Nephron (organoid): ENCODE measurements around the gene RXRA.

Experiments
- H3K27ac Mint-ChIP-seq, 3 experiments: 2 replicates each; pipeline ENCODE4 v1.8.0; 2020; ENCODE audit warnings: mixed read lengths in 3 of 3, mild to moderate bottlenecking in 2 of 3, moderate library complexity in 1 of 3
- H3K27me3 Mint-ChIP-seq: 2 replicates; pipeline ENCODE4 v1.8.0; 2021; ENCODE audit warnings: low read depth, mild to moderate bottlenecking, moderate library complexity, mixed read lengths
- H3K36me3 Mint-ChIP-seq: 2 replicates; pipeline ENCODE4 v1.8.0; 2020; ENCODE audit warnings: low read depth, mixed read lengths
- H3K4me1 Mint-ChIP-seq: 2 replicates; pipeline ENCODE4 v1.8.0; 2020; ENCODE audit warnings: mixed read lengths
- H3K4me3 Mint-ChIP-seq, 3 experiments: 2 replicates each; pipeline ENCODE4 v1.8.0; 2020; ENCODE audit warnings: mild to moderate bottlenecking in 3 of 3, mixed read lengths in 3 of 3, moderate library complexity in 2 of 3
- H3K9me3 Mint-ChIP-seq: 2 replicates; pipeline ENCODE4 v1.8.0; 2020; ENCODE audit warnings: mixed read lengths
- CTCF ChIP-seq, 3 experiments: fragments of 200-600 bp; sonication (generic); IDR thresholded peaks; one replicate each; pipeline ENCODE4 v1.5.0; 2021; ENCODE audit warnings: antibody characterized with exemption in 3 of 3; ENCODE audit not compliant: unreplicated experiment in 3 of 3

The RXRA gene

GRCh38 chr9:134436379-134436762 is 110.1 kb downstream of the RXRA start:
- H3K27me3 Mint-ChIP-seq = peaks cover 7% of the 10 kb centered on the region
- peaks cover 9% of the 10 kb centered on the region for H3K36me3 Mint-ChIP-seq
- peak overlapping the region; percentile 86 to 98 (median 97) for H3K27ac Mint-ChIP-seq
- H3K9me3 Mint-ChIP-seq = no peaks in the 10 kb centered on the region
- H3K4me1 Mint-ChIP-seq = peaks cover 50% of the 10 kb centered on the region
- TF ChIP-seq CTCF (IDR thresholded peaks at IDR 0.05; ENCODE audit: unreplicated experiment in 3 of 3) = no peak
- peak overlapping the region; percentile 43 to 67 (median 49) for H3K4me3 Mint-ChIP-seq

GRCh38 chr9:134436911-134437310 is 110.7 kb downstream of the RXRA start:
- Mint-ChIP-seq H3K27ac (peak overlapping the region; percentile 86 to 98 (median 97)), H3K4me3 (peak overlapping the region; percentile 21 to 67 (median 43)), H3K4me1 (peaks cover 55% of the 10 kb centered on the region), H3K9me3 (no peaks in the 10 kb centered on the region), H3K36me3 (peaks cover 9% of the 10 kb centered on the region), H3K27me3 (peaks cover 9% of the 10 kb centered on the region)
- TF ChIP-seq CTCF (IDR thresholded peaks at IDR 0.05; ENCODE audit: unreplicated experiment in 3 of 3) = no peak

GRCh38 chr9:134437403-134438194 is 111.3 kb downstream of the RXRA start:
- no peak for TF ChIP-seq CTCF (IDR thresholded peaks at IDR 0.05; ENCODE audit: unreplicated experiment in 3 of 3)
- H3K4me3 Mint-ChIP-seq = peak overlapping the region in 1 of 3 experiments; percentile 67
- H3K27me3 Mint-ChIP-seq = peaks cover 9% of the 10 kb centered on the region
- H3K4me1 Mint-ChIP-seq = peaks cover 58% of the 10 kb centered on the region
- H3K9me3 Mint-ChIP-seq = no peaks in the 10 kb centered on the region
- H3K27ac Mint-ChIP-seq = peak overlapping the region; percentile 86 to 98 (median 97)
- peaks cover 9% of the 10 kb centered on the region for H3K36me3 Mint-ChIP-seq

- H3K36me3 Mint-ChIP-seq = peaks cover 9% of the 10 kb centered on the region
- H3K9me3 Mint-ChIP-seq = no peaks in the 10 kb centered on the region
- H3K4me3 Mint-ChIP-seq = no peak overlapping the region
- peaks cover 10% of the 10 kb centered on the region for H3K27me3 Mint-ChIP-seq
- peak in 1 of 3 experiments; percentile 12 for TF ChIP-seq CTCF (IDR thresholded peaks at IDR 0.05; ENCODE audit: unreplicated experiment in 3 of 3)
- peaks cover 58% of the 10 kb centered on the region for H3K4me1 Mint-ChIP-seq
- peak overlapping the region; percentile 77 to 98 (median 97) for H3K27ac Mint-ChIP-seq
Measured at GRCh38 chr9:134438195-134438788, 112.0 kb downstream of the RXRA start.

- H3K36me3 Mint-ChIP-seq = peaks cover 9% of the 10 kb centered on the region
- H3K4me1 Mint-ChIP-seq = peaks cover 56% of the 10 kb centered on the region
- no peaks in the 10 kb centered on the region for H3K9me3 Mint-ChIP-seq
- peak overlapping the region; percentile 52 to 84 (median 82) for H3K27ac Mint-ChIP-seq
- H3K4me3 Mint-ChIP-seq = no peak overlapping the region
- peaks cover 12% of the 10 kb centered on the region for H3K27me3 Mint-ChIP-seq
- TF ChIP-seq CTCF (IDR thresholded peaks at IDR 0.05; ENCODE audit: unreplicated experiment in 3 of 3) = no peak
Measured at GRCh38 chr9:134439368-134439784, 113.1 kb downstream of the RXRA start.
